Testis (tissue), 2 donors: ENCODE results near the gene BTG2.

Source experiments
- CTCF ChIP-seq, 3 experiments: fragments of 450-650 bp in 2 of 3; fragments of 200-600 bp in 1 of 3; sonication (generic) in 1 of 3; IDR thresholded peaks; one replicate each; pipeline ENCODE4 v1.5.1; 2016 to 2019; ENCODE audit warnings: antibody characterized with exemption in 3 of 3, mild to moderate bottlenecking in 2 of 3, moderate library complexity in 1 of 3
- POLR2A ChIP-seq: fragments of 450-650 bp; IDR thresholded peaks from one replicate; pipeline ENCODE4 v1.6.1; 2017; ENCODE audit warnings: antibody characterized with exemption, mild to moderate bottlenecking, moderate library complexity

GRCh38 chr1:203273206-203273868 lies 32.0 kb upstream of the BTG2 start:
- TF ChIP-seq CTCF (IDR thresholded peaks at IDR 0.05) (peak; percentile 98 to 99 (median 98)), POLR2A (no peak)
